NCI-H1105 treated with DMSO at 0.1 percent for 48 hours (cell line): ENCODE measurements around the gene FCER2.

Experiments
- DNase-seq: peaks from one replicate; lab custom pipeline; 2025; lab: John Stamatoyannopoulos, UW

FCER2 gene

DNA sequence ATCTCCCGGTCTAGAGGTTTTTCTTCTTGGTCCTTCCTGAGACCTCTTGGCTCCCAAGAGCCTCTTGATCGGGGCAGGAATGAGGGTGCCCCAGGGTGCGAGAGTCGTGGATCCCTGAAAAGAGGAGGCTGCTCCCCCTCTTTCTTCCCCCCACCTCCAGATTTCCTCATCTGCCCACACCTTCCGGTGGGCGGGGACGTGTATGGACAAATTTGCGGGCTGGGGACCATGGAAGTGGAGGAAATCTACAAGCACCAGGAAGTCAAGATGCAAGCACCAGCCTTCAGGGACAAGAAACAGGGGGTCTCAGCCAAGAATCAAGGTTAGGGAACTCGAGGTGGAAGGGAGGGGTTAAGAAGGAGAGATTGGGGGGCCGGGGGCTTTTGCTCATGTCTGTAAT lies 25.1 kb downstream of the FCER2 start, which contains the start of gene MCEMP1:
MCEMP1 (plus strand) TSS at position 237 of the 400 bp plus-strand sequence; CDS start at position 268, 31 bp downstream.
- no peak for DNase-seq

DNA sequence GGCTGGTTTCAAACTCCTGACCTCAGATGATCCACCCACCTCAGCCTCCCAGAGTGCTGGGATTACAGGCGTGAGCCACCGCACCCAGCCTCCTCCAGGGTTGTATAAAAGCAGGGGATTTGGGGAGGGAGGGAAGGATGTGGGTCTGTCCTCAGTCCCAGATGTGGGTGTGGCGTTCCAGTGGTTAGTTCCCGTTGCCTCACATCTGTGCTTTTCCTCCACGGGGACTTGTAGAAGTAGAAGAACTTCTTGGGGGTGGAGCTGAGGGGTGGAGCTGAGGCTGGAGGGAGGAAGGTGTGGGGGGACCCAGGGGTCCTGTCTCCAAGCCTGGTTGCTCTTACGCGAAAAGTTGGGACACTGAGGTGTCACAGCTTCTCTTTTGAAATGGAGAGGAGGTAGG lies 25.6 kb downstream of the FCER2 start:
- no peak for DNase-seq

DNA sequence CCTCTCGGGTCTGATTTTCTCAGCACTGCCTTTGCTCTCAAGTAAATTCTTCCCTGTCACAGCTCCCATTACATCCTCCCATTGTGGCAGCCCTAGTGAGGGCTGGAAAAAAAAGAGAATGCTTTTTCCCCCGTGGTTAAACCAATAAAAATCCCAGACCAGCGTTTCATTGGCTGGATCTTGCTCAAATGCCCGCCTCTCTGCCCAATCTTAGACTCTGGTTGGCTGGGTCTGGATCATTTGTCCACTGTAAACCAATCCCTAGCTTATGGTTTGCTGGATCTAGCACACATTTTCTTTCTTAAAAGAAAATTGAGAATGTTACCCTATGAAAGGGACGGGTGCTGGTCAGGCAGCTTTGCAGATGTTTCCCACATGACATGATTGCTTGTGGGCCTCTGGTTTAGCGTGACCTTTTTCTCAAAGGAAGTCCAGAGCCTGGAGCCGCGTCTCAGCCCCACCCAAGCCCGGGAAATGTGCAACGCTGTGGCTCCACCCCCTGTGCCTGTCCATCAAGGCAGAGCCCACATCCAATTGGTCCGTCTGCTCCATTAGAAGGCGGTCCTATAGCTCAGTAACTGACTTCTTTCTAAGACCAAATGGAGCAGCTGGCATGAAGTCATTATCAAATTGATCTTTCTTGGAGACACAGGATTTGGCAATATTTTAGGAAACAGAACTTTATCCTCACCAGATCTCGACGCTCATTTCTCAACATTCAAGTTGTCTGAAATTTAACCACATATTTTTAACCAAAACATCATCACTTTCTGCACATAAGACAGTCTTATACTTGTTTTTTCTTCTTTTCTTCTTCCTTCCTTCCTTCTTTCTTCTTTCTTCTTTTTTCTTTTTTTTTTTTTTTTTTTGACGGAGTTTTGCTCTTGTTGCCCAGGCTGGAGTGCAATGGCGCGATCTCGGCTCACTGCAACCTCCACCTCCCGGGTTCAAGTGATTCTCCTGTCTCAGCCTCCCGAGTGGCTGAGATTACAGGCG lies 27.6 kb downstream of the FCER2 start:
- no peak for DNase-seq

DNA sequence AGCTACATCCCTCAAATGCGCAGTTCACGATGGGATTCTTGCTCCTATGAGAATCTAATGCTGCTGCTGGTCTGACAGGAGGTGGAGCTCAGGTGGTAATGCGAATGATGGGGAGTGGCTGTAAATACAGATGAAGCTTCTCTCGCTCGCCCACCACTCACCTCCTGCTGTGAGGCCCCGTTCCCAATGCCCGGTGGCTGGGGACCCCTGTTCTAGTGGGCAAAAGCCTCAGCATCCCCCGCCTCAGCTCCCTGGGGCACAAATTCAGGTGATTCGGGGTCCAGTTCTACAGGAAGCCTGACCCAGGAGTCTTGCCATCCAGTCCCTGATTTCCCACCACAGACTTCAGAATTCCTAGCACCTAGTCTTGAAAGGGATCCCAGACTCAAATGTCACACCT lies 29.4 kb downstream of the FCER2 start:
- DNase-seq = no peak

DNA sequence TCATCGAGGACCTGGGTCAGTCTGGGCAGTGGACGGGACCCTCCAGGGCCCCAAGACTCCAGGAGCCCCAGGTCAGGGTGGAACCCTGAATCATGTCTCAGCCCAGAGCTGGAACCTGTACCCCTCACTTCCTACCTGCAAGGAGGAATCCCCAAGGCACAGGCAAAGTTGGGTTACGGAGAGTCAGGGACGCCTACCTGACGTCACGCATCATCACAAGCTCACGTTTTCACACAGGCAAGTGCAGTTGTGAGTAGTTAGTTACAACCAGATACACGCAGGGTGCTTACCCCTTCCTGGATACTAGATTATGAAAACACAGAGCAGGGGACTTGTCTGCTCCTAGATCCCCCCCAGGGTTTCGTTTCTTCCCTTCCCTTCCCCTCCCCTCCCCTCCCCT lies 31.1 kb downstream of the FCER2 start:
- DNase-seq = no peak

DNA sequence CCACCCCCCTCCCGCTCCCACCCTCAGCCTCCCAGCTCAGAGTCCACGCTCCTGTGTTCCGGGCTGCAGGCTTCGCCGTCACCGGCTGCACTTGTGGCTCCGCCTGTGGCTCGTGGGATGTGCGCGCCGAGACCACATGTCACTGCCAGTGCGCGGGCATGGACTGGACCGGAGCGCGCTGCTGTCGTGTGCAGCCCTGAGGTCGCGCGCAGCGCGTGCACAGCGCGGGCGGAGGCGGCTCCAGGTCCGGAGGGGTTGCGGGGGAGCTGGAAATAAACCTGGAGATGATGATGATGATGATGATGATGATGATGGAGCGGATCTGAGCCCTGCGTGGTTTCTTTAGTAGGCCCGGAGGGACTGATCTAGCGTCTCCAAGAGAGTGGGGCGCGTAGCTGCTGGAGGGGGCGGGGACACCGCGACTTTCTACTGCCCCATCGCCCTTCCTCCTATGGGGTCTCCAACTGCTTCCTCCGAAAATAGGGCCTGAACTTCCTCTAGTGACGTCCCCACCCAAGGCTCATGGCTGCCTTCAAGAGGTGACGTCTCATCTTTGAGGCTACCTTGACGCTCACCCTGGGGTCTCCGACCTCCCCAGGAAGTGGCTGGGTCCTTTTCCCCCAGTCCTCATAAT lies 31.7 kb downstream of the FCER2 start:
- DNase-seq = no peak

DNA sequence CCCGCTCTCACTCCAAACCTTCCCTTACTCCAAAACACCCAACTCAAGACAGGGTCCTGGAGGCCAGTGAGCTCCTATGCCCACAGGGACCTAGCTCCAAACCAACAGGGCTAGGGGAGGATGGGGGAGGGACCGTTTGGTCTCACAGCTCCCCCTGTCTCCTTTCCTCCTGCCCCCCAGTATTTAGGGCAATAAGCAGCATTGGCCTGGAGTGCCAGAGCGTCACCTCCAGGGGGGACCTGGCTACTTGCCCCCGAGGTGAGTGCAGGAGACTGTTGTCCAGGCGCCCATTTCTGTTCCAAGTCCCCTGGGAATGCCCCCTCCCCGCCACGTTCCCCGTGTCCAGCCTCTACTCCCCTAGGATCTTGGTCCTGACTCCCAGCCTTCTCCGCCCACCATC lies 32.3 kb downstream of the FCER2 start:
- DNase-seq = no peak

DNA sequence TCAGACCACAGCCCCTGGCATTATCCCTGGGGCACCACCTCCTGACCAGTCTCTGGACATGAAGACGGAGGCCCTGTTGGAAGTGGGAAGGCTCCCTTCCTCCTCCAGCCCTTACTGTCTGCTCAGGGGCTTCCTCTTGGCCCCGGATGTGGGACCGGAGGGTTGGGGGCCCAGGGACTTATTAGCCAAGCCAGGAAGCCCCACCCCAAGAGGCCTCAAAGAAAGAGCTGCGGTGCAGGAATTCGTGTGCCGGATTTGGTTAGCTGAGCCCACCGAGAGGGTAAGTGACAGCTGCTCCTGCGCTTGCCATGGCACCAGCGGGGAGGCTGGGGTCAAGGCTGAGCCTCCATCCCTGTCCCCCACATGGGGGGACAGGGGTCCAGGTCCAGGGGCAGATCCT lies 33.1 kb downstream of the FCER2 start, which contains the start of gene RETN:
RETN (plus strand) TSS at position 208 of the 400 bp plus-strand sequence. CDS start 278 bp downstream, outside the sequence.
- no peak for DNase-seq

DNA sequence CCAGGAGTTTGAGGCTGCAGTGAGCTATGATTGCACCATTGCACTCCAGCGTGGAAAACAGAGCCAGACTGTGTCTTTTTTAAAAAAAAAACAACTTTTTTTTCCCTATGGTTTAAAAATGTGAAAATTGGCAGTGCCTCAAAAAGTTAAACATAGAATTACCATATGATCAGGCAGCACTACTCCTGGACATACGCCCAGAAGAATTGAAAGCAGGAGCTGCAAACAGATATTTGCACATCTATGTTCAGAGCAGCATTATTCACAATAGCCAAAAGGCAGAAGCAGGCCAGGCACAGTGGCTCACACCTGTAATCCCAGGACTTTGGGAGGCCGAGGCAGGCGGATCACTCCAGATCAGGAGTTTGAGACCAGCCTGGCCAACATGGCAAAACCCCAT lies 36.9 kb downstream of the FCER2 start:
- DNase-seq = no peak

DNA sequence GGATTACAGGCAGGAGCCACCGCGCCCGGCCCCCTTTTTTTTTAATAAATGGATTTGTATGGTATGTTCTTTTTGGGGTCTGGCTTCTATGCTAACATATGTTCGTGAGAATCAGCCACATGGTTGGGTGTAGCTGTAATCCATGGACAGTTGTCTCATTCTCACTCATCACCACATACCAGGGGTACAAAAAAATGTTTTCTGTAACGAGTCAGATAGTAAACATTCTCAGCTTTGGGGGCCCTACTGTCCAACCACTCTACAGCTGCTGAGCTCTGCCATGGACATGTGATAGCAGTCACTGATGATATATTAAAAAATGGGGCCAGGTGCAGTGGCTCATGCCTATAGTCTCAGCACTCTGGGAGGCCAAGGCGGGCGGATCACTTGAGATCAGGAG lies 38.2 kb downstream of the FCER2 start:
- no peak for DNase-seq

DNA sequence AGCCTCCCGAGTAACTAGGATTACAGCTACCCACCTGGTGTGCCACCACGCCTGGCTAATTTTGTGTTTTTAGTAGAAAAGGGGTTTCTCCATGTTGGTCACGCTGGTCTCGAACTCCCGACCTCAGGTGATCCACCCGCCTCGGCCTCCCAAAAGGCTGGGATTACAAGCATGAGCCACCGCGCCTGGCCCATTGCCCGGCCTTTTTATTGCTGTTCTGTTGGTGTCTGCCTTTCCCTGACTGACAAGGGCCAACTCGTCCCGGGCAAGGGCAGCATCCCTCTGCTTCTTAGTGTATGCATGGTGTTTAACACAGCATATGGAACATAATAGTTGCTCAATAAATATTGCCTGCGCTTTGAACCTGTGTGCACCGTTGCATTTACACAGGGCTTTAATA lies 39.3 kb downstream of the FCER2 start:
- DNase-seq = no peak

DNA sequence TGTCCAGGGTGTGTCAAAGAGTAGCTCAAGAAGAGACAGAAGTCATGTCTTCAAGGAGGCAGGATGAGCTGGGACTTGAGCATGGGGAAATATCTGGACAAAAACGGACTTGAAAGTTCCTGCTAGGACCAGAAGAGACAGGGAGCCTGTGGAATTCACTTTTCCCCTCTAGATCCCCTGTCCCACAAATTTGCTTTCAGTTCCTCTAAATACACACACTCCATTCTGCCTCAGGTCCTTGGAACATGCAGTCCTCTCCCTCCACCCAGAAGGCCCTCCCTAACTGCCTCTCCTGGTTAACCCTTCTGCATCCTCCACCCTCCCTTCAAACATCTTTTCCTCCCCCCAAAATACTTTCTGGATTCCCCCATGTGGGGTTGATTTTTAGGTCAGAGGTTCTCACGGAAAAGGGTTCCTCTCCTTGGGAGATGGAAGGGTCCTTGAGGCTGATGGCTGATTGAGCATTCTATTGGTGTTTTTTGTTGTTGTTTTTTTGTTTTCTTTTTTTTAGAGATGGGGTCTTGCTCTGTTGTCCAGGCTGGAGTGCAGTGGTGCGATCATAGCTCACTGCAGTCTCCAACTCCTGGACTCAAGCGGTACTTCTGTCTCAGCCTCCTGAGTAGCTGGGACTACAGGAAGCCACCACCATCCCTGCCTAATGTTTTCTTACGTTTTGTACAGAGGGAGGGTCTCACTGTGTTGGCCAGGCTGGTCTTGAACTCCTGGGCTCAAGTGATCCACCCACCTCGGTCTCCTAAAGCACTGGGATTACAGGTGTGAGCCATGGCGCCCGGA lies 40.0 kb downstream of the FCER2 start:
- no peak for DNase-seq

DNA sequence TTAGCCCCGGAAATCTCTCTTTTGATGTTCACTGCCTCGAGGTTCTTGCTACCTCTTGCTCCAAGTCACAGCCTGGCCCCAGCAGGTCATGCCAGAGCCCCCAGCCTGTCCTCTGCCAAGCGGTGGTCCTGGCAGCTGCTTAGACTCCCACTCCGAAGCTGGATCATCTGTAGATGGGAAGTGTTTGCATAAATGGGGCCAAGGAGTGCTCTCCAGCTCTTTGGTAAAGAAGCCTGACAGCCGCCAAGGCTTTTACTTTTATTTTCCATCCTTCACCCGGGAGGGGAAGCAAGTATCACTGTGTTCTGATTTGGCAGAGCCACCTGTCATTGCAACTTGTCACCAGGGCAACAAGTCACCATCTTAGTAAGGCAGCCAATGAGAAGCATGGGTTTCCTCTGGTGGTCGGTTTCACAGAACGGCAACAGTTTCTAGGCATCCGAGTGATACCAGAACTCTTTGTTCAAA lies 43.7 kb downstream of the FCER2 start:
- DNase-seq = no peak

DNA sequence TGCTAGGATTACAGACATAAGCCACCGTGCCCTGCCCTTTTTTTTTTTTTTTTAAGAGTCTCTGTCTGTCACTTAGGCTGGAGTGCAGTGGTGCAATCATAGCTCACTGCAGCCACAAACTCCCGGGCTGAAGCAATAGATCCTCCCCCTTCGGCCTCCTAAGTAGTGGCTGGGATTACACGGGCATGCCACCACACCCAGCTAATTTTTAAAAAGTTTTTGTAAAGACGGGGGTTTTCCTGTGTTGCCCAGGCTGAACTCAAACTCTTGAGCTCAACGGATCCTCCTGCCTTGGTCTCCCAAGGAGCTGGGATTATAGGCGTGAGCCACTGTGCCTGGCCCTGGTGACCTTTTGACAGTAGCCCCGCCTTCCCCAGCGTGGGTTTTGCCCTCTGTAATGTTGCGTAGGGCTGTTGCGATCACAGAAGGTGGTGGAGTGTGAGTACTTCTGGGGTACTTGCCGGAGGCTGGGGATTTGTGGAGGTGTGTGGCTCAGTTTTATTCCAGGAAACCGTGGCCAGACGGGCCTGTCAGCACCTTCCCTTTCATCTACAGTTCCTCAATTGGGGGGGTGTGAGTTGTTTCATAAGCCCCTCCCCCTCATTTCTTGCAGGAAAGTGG lies 44.7 kb downstream of the FCER2 start:
- DNase-seq = no peak

DNA sequence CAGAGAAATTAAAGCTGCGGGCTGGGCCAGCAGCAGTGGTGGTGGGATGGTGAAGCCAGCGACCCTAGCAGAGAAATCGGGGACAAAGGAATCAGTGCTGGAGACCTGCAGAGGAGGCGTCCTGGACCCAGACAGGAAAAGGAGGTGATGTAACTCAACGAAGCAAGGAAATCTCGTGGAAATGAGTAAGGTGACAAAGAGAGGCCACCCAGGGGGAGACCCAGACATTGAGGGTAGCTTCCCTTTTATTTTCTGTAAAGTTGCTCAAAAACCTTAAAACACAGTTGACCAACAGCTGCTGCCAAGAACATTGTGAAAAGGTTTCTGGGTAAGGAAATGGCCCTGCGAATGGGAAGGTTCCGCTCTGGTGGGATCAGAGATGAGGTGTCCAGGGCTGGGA lies 46.4 kb downstream of the FCER2 start:
- no peak for DNase-seq

DNA sequence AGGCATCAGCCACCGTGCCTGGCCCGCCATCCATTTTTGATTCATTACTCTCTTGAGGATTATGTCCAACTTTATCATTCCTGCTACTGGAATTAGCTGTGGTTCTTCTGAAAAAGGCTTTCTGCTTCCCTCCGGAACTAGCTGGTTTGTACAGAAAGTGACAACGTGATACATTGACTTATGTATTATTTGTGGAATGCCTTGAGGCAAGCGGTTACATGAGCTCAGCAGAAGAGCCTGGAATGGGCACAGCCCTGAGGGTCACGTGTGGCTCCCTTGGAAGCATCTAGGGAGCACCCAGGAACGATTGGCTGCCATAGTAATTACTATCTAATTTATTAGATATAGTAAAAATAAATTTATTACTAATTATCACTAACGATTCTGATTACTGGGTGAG lies 47.5 kb downstream of the FCER2 start:
- DNase-seq = no peak

DNA sequence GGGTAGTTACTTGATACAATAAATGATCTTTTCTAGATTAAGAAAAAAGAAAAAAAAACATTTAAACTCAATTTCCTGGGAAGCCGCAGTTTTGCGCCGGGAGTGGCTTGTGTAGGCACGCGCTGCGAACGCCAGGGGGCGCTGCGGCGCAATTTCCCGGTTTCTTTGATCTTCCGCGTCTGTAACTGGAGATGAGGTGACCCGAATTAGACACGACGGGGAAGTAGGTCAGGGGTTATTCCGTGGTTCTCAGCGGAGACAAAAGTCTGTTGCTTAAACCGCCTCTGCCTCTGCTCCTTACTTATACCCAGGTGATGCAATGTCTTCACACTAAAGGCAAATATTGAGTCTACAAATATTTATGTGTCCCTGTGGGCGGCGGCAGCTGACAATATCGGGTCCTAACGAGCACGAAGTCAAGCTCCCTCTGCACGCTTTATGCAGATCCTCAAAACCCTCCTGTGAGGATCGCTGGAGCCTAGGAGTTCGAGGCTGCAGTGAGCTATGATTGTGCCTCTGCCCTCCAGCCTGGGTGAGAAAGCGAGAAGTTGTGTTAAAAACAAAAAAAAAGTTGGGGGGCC lies 49.8 kb downstream of the FCER2 start:
- DNase-seq = peak; percentile 66

DNA sequence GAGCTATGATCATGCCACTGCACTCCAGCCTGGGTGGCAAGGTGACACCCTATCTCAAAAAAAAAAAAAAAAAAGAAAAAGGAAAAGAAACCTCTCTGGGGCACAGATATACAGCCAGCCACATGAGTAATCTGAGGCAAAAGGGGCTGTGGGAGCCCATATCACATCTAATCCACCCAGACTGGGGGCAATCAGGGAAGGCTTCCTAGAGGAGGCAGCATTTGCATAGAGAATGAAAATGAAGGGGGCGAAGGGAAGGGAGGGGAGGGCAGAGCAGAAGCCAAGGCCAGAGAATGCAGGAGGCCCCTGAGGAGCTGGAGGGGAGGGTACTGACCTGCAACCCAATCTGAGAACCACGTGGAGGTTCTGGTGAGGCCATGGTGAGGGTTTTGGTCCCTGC lies 51.8 kb downstream of the FCER2 start:
- DNase-seq = no peak

DNA sequence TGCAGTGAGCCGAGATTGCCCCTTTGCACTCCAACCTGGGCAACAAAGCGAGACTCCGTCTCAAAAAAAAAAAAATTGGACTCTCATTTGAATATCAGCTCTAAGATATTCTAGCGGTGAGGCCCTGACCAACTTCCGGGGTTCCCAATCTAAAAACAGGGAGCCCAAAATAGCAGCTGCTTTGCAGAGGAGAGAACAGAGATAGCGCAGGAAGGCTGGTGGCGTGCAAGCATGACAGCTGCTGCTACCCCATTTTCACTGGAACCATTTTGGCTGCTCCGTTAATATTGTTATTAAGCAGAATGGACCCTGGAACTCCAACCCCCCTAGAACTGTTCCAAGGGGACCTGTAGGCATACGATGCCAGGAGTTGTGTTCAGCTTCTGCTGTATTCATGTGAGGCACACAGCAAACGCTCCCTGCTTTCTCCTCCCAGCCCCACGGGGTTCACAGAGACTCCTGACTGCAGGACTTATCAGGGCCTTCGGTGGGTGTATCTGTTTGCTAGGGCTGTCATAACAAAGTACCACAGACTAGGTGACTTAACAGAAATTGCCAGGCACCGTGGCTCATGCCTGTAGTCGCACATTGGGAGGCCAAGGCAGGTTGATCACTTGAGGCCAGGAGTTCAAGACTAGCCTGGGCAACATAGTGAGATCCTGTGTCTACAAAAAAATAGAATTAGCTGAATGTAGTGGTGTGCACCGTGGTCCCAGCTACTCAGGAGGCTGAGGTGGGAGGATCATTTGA lies 53.5 kb downstream of the FCER2 start:
- no peak for DNase-seq

DNA sequence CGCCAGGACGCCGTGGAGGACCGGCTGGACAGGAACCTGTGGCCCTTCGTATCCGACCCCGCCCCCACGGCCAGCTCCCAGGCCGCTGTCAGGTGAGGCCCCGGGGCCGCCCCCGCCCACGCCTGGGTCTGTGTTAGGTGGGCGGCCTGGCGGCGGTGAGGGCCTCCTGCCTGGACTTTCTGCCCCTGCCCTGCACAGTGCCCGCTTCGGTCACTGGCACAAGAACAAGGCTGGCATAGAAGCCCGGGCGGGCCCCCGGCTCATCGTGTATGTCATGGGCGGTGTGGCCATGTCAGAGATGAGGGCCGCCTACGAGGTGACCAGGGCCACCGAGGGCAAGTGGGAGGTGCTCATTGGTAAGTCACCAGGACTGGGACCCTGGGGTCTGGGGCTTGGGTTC lies 54.8 kb downstream of the FCER2 start:
- DNase-seq = no peak

DNA sequence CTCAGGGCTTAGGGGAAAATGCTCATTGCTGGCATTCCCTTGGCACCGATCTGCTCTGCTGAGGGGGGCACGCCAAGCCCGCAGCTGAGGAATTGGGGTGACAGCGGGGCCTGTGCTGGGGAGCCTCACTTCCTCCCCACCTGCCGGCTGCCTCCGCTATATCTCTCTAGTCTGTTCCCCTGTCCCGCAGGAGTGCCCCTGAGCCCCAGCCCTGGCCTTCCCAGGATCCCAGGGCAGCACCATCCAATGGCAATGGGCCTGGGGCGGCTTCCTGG lies 55.6 kb downstream of the FCER2 start:
- no peak for DNase-seq
